Kidney (tissue), 14 donors: ENCODE results near the gene CORO2B. TPM values are rescaled to one million over a fixed set of nuclear protein-coding genes. Genes with fewer than 3 reads are reported as not detected.

ENCODE experiments used
- DNase-seq, 5 donors: peaks; one replicate each; pipeline ENCODE4 v3.0.0-alpha.2; 2013 to 2020
- FAIRE-seq: peaks from 2 replicates; lab custom pipeline; 2012; peaks lifted over from hg19 to GRCh38; lab: Jason Lieb, UNC
- H3K27ac ChIP-seq, 2 donors: one replicate each; pipeline ENCODE4 v1.7.0; 2013; ENCODE audit warnings: low read depth in 2 of 2, low read length in 2 of 2, inconsistent platforms in 1 of 2
- H3K27me3 ChIP-seq: one replicate; pipeline ENCODE4 v1.7.1; 2013; ENCODE audit warnings: low read length, inconsistent platforms; ENCODE audit not compliant: control insufficient read depth, insufficient read depth
- H3K36me3 ChIP-seq, 3 donors: one replicate each; pipeline versions ENCODE4 v1.7.0 to v1.7.1; 2013; ENCODE audit warnings: low read length in 3 of 3, control low read depth in 1 of 3, inconsistent platforms in 1 of 3; ENCODE audit not compliant: insufficient read depth in 3 of 3, control insufficient read depth in 2 of 3
- H3K4me1 ChIP-seq, 3 donors: one replicate each; pipeline versions ENCODE4 v1.7.0 to v1.7.1; 2013; ENCODE audit warnings: low read length in 3 of 3, inconsistent platforms in 1 of 3, low read depth in 1 of 3; ENCODE audit not compliant: control insufficient read depth in 2 of 3, insufficient read depth in 2 of 3
- H3K4me3 ChIP-seq, 3 donors: one replicate each; pipeline versions ENCODE4 v1.7.0 to v1.8.1; 2013; ENCODE audit warnings: low read length in 3 of 3, control low read depth in 1 of 3, inconsistent platforms in 1 of 3
- H3K9ac ChIP-seq, 3 donors: one replicate each; pipeline versions ENCODE4 v1.7.0 to v1.7.1; 2013; ENCODE audit warnings: low read length in 3 of 3, control low read depth in 1 of 3, inconsistent platforms in 1 of 3
- H3K9me3 ChIP-seq, 3 donors: one replicate each; pipeline versions ENCODE4 v1.7.0 to v1.7.1; 2013; ENCODE audit warnings: low read length in 3 of 3, control low read depth in 1 of 3, inconsistent platforms in 1 of 3; ENCODE audit not compliant: control insufficient read depth in 2 of 3, insufficient read depth in 1 of 3
- CTCF ChIP-seq: IDR thresholded peaks from 3 replicates; pipeline ENCODE4 v1.5.1; 2012; ENCODE audit warnings: mild to moderate bottlenecking, moderate library complexity, borderline replicate concordance; ENCODE audit not compliant: insufficient read depth; ENCODE audit errors: extremely low read depth
- intact Hi-C: fragments of 100-400 bp; cut with DNase I; formaldehyde crosslinking; loops from one replicate; pipeline ENCODE4 v1.11.1; 2022
- polyA plus RNA-seq: library from polyadenylated mRNA; stranded (reverse); fragments of 350-450 nt; fragmentation: Illumina TruSeq; extraction: RNeasy Lipid Tissue Mini Kit (QIAGEN cat#74804); gene quantifications from one replicate; pipeline ENCODE4 v1.2.3, GENCODE V29; 2014; ENCODE audit warnings: low read depth, low replicate concordance; ENCODE audit not compliant: insufficient read depth
- total RNA-seq: library from RNA; stranded (reverse); fragmentation: NEBNext Ultra II Directional; extraction: Animal tissue kit (Norgen Biotek cat#: 25700); gene quantifications from one replicate; pipeline ENCODE4 v1.2.1, GENCODE V29; 2021
- donor health status: control.
- donor health status: control.
- donor health status: control.
- donor health status: control.
- donor health status: control.
- donor health status: DM: yes; HTN: yes; CAD: no.
- donor health status: Normal renal cell carcinoma (clear cell type).

CORO2B gene
- total and polyA plus RNA-seq, 2 donors from 2014 or later, result 7.9 to 9.0 TPM

GRCh38 chr15:68626739-68627138 lies 47.9 kb downstream of the CORO2B start:
- peaks cover 0 to 2% (median 0%) of the 10 kb centered on the region in 3 donors for H3K4me1 ChIP-seq
- FAIRE-seq (no peak), DNase-seq (no peak)
- H3K36me3 ChIP-seq, result no peaks in the 10 kb centered on the region
- H3K4me3 ChIP-seq, result no peak overlapping the region
- no peak overlapping the region for H3K27ac ChIP-seq
- intact Hi-C loops, result no loop called here
- H3K27me3 ChIP-seq, result no peaks in the 10 kb centered on the region
- H3K9me3 ChIP-seq, result no peaks in the 10 kb centered on the region
- no peak overlapping the region for H3K9ac ChIP-seq
- no peak for TF ChIP-seq CTCF

- no peak overlapping the region for H3K9ac ChIP-seq
- TF ChIP-seq CTCF, result no peak
- H3K9me3 ChIP-seq, result no peaks in the 10 kb centered on the region
- intact Hi-C loops, result no loop called here
- peaks cover 0 to 5% (median 0%) of the 10 kb centered on the region in 3 donors for H3K4me1 ChIP-seq
- H3K36me3 ChIP-seq, result no peaks in the 10 kb centered on the region
- H3K4me3 ChIP-seq, result no peak overlapping the region
- DNase-seq (no peak), FAIRE-seq (no peak)
- H3K27ac ChIP-seq, result no peak overlapping the region
- H3K27me3 ChIP-seq, result no peaks in the 10 kb centered on the region
Measured at GRCh38 chr15:68627476-68627875, 48.7 kb downstream of the CORO2B start.

GRCh38 chr15:68627995-68628394 lies 49.2 kb downstream of the CORO2B start:
- no peak overlapping the region for H3K27ac ChIP-seq
- intact Hi-C loops, result no loop called here
- peaks cover 0 to 5% (median 0%) of the 10 kb centered on the region in 3 donors for H3K4me1 ChIP-seq
- H3K36me3 ChIP-seq, result no peaks in the 10 kb centered on the region
- H3K9me3 ChIP-seq, result no peaks in the 10 kb centered on the region
- H3K27me3 ChIP-seq, result no peaks in the 10 kb centered on the region
- TF ChIP-seq CTCF, result no peak
- no peak overlapping the region for H3K9ac ChIP-seq
- H3K4me3 ChIP-seq, result no peak overlapping the region
- DNase-seq (no peak), FAIRE-seq (no peak)
